ENCODE measurements around the gene GALNT6.

Gene GALNT6

DNA sequence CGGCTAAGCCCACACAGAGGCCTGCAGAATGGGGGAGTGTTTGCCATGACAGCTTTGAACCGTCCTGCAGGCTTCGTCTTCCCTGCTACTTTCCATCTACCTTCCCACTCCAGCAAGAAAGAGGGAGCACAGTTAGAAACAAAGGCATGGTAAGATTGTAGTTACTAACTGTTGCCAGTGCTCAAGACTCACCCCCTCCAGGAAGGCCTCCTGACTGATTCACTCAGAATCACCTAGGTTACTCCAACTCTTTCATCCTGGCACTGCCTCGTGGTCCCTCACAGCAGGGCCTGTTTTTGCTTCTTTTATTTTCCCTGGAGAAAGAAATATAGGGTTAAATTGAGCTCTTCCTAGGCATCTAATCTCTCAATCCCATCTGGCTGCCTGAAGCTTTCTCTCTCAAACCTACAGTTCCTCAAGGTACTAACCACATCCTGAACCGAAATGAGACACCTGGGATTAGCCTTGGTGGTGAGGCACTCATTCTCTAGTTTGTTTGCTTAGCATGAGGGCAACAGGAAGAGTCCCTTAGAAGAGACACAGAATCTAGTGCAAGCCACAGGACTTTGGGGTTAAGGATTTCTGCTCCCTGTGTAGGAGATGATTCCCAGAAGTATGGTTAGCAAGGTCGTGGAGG lies 7.8 kb downstream of the GALNT6 start:
- no peak overlapping the region for H3K4me3 ChIP-seq (ENCODE audit: control insufficient read depth, low read depth, low read length)
- TF ChIP-seq, protein P1, sequence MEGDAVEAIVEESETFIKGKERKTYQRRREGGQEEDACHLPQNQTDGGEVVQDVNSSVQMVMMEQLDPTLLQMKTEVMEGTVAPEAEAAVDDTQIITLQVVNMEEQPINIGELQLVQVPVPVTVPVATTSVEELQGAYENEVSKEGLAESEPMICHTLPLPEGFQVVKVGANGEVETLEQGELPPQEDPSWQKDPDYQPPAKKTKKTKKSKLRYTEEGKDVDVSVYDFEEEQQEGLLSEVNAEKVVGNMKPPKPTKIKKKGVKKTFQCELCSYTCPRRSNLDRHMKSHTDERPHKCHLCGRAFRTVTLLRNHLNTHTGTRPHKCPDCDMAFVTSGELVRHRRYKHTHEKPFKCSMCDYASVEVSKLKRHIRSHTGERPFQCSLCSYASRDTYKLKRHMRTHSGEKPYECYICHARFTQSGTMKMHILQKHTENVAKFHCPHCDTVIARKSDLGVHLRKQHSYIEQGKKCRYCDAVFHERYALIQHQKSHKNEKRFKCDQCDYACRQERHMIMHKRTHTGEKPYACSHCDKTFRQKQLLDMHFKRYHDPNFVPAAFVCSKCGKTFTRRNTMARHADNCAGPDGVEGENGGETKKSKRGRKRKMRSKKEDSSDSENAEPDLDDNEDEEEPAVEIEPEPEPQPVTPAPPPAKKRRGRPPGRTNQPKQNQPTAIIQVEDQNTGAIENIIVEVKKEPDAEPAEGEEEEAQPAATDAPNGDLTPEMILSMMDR (IDR thresholded peaks at IDR 0.05; ENCODE audit: control insufficient read depth, insufficient read depth, low read depth, low read length, missing control alignments): no peak
- no peak for DNase-seq (ENCODE audit: low read depth)

DNA sequence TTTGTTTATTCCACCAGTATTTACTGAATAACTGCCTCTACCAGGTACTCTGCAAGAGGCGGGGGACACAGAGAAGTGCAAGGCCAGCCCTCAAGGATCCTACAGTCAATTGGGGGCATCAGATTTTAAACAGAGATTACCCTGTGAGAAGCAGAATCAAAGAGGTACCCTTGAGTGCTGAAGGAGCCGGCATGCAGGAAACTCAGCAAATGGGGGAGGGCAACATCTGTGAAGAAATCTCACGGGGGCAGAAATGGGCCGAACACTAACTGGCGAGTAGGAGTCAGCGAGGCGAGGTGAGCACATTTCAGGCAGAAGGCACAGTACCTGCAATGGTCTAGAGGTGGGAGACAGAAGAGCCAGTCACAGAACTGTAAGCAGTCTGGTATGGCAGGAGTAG lies 9.0 kb downstream of the GALNT6 start:
- no peak for DNase-seq (ENCODE audit: low read depth)
- H3K4me3 ChIP-seq (ENCODE audit: control insufficient read depth, low read depth, low read length): no peak overlapping the region
- TF ChIP-seq, protein P1 (IDR thresholded peaks at IDR 0.05; ENCODE audit: control insufficient read depth, insufficient read depth, low read depth, low read length, missing control alignments): no peak

DNA sequence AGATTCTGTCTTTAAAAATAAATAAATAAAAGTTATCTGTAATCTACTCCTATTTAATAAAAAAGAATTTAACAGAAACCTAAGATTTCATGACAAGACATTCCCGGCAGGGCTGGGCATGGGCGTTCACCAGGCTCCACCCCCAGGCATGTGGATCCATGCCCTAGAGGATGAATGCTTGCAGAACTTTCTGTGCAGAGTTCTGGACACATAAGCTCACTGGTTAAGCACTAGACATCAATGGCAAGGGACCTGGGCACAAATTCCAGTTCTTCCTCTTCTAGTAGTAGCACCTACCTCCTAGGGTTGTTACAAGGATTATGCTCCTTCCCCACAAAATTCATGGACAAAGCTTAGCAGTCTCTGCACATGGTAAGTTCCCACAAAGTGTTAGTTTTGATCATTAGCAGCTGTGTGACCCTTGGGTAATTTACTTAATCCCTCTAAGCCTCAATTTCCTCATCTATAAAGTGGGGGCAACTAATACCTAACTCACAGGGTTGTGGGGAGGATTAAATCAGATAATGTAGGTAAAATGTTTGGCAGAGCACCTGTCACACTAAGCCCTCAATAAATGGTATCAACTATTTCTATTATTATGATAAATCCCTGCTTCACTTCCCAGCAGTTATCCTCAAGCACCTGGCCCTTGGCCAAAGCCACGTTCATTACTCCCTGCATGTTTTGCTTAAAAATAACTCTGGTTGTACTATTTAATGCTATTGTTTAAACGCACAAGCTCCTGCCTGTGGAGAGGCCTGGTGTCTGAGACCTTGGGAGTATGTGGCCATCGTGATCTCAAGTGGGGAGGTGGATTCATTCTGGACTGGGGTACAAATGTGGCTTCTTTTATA lies 9.8 kb downstream of the GALNT6 start:
- TF ChIP-seq, protein P1 (IDR thresholded peaks at IDR 0.05; ENCODE audit: control insufficient read depth, insufficient read depth, low read depth, low read length, missing control alignments): no peak
- no peak overlapping the region for H3K4me3 ChIP-seq (ENCODE audit: control insufficient read depth, low read depth, low read length)
- no peak for DNase-seq (ENCODE audit: low read depth)

DNA sequence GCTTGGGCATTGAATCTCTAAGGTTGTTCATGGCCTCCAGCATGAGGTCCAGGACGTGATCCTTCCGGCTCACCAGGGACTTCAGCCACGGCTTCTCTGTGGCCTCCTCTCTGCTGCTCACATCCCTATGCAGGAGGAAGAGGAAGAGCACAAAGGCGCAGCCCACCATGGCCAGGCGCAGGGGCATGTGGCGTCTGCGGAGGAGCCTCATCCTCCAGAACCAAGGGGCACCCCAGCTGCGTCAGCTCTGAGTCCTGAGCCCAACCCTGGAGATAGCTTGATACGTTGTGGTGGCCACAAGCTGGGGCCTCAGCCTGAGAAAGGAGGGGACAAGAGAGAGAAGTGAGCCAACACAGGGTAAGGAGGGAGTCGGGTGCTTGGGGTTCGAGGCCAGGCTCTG lies 11.6 kb downstream of the GALNT6 start:
- TF ChIP-seq, protein P1 (IDR thresholded peaks at IDR 0.05; ENCODE audit: control insufficient read depth, insufficient read depth, low read depth, low read length, missing control alignments): no peak
- H3K4me3 ChIP-seq (ENCODE audit: control insufficient read depth, low read depth, low read length): no peak overlapping the region
- no peak for DNase-seq (ENCODE audit: low read depth)

DNA sequence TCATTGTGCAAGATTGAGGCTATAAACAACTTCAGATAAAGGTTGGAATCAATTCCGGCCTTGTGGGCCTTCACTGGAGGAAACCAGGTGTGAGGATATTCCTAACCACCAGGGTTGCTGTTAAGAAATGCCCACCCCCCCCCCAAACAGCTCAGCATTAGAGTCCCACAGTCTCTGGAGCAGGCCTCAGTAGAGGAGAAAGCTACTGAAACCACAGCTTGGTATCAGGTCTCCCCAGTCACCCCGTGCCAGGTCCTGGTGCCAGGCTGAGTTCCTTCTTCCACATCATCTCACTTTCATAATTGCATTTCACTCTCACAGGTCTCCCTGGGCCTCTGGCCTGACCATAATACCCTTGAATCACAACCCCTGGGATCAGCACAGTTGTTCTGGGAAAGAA lies 12.5 kb downstream of the GALNT6 start:
- TF ChIP-seq, protein P1 (IDR thresholded peaks at IDR 0.05; ENCODE audit: control insufficient read depth, insufficient read depth, low read depth, low read length, missing control alignments): no peak
- no peak for DNase-seq (ENCODE audit: low read depth)
- H3K4me3 ChIP-seq (ENCODE audit: control insufficient read depth, low read depth, low read length): no peak overlapping the region

DNA sequence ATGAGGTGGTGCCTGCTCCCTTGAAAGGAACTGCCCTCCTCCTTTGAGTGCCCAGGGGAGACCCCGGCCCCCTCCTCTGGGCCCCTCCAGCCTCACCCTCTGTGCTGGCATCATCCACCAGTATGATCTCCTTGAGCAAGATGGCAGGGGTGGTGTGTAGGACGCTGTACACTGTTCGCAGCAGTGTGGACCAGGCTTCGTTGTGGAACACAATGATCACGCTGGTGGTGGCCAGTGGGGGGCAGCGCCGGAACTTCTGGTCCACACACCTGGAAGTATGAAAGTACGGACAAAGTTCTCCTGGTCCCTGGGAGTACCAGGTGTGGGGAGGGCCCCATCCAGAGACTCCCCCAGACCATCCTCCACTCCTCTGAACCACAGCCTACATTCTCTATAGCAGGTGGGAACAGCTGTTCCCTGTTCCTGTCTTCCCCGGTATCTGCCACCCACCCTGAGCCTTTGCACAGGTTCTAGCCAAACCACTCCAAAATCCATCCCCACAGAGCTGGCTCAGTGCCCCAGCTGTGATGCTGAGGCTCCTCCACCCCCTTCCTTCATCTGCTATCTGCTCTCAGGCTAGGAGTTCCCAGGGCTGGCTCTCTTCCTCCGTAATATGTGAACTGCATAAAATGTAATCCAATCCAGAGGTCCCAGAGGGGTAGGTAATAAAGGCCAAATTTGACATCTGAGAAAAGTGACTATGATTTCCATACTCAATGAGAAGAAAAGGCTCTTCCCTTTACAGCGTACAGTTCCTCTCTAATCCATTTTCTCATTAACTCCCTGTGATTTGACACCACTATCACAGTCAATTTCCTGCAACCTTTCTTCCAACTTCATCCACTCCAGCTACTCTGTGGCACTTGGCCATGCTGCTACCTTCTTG lies 13.9 kb downstream of the GALNT6 start:
- H3K4me3 ChIP-seq (ENCODE audit: control insufficient read depth, low read depth, low read length): no peak overlapping the region
- DNase-seq (ENCODE audit: low read depth): no peak
- TF ChIP-seq, protein P1 (IDR thresholded peaks at IDR 0.05; ENCODE audit: control insufficient read depth, insufficient read depth, low read depth, low read length, missing control alignments): no peak

Data from AG09309 (cell line).